ENCODE data around the gene SH3RF3.

DNA sequence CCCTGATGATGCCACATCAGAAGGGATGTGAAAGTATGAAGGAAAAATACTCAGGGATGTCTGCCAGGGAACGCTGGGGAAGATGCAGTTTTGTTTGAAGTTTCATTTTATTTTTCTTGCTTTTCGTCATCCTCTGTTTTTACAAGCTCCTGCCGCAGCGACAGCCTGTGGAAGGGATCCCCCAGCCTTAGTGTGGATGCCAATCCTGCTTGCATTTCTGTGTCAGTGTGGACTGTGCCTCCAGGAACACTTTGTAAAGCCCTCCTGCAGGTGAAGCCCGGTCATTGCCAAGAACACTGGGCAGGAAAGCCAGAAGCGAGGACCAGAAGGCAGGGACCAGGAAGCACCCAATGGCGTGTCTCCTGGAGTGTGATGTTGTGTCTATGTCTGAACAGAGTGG, 250.5 kb downstream of the SH3RF3 start:
- no peak for TF ChIP-seq POLR2A (IDR thresholded peaks at IDR 0.05)
- TF ChIP-seq, protein P1, sequence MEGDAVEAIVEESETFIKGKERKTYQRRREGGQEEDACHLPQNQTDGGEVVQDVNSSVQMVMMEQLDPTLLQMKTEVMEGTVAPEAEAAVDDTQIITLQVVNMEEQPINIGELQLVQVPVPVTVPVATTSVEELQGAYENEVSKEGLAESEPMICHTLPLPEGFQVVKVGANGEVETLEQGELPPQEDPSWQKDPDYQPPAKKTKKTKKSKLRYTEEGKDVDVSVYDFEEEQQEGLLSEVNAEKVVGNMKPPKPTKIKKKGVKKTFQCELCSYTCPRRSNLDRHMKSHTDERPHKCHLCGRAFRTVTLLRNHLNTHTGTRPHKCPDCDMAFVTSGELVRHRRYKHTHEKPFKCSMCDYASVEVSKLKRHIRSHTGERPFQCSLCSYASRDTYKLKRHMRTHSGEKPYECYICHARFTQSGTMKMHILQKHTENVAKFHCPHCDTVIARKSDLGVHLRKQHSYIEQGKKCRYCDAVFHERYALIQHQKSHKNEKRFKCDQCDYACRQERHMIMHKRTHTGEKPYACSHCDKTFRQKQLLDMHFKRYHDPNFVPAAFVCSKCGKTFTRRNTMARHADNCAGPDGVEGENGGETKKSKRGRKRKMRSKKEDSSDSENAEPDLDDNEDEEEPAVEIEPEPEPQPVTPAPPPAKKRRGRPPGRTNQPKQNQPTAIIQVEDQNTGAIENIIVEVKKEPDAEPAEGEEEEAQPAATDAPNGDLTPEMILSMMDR (IDR thresholded peaks at IDR 0.05) = no peak

Measured in adrenal gland (tissue), 5 donors.